SK-N-SH (cell line): ENCODE data around the gene ABCF3. TPM values are rescaled to one million over a fixed set of nuclear protein-coding genes. Genes with fewer than 3 reads are reported as not detected.

Experiments
- CTCF ChIA-PET: fragments of 300-600, 350-600 bp; formaldehyde crosslinking; extraction: SDS; loops from one replicate; lab custom pipeline; 2021; lab: Yijun Ruan, JAX
- POLR2A ChIA-PET: fragments of 350-600 bp; sonication (Branson Sonifier 250); formaldehyde crosslinking; extraction: SDS; loops from one replicate; lab custom pipeline; 2020; ENCODE audit warnings: antibody characterized with exemption, inconsistent platforms; lab: Yijun Ruan, JAX
- DNase-seq: peaks from one replicate; pipeline ENCODE4 v3.0.0; 2012
- H2AFZ ChIP-seq: fragments of 200-600 bp; sonication (generic); 2 replicates; pipeline ENCODE4 v1.8.1; 2016; ENCODE audit warnings: antibody characterized with exemption, mild to moderate bottlenecking, low read depth
- H3F3A ChIP-seq: fragments of 200-600 bp; sonication (generic); replicated peaks from 2 replicates; pipeline ENCODE3; 2016; ENCODE audit warnings: antibody characterized with exemption, mild to moderate bottlenecking; ENCODE audit not compliant: insufficient read depth
- H3K27ac ChIP-seq, 2 experiments: fragments of 200-500 bp in 1 of 2; fragments of 200-600 bp in 1 of 2; sonication (Bioruptor generic) in 1 of 2; sonication (generic), shearing (Covaris generic) in 1 of 2; 2 replicates each; pipeline versions ENCODE4 v1.5.1 to v1.6.1; 2014 to 2016; ENCODE audit warnings: low read depth in 2 of 2, inconsistent platforms in 1 of 2, low read length in 1 of 2, mild to moderate bottlenecking in 1 of 2, mixed read lengths in 1 of 2
- H3K27me3 ChIP-seq: fragments of 200-600 bp; sonication (generic), shearing (Covaris generic); 2 replicates; pipeline ENCODE4 v1.6.1; 2016; ENCODE audit warnings: mixed run types; ENCODE audit not compliant: insufficient read depth
- H3K36me3 ChIP-seq, 2 experiments: fragments of 200-500 bp in 1 of 2; fragments of 200-600 bp in 1 of 2; sonication (Bioruptor generic) in 1 of 2; sonication (generic) in 1 of 2; replicated peaks in 1 of 2; 2 replicates each; pipeline versions ENCODE3 to v1.5.1; 2014 to 2016; ENCODE audit warnings: low read length in 1 of 2, mild to moderate bottlenecking in 1 of 2; ENCODE audit not compliant: insufficient read depth in 2 of 2, control insufficient read depth in 1 of 2
- H3K4me1 ChIP-seq, 2 experiments: fragments of 200-500 bp in 1 of 2; fragments of 200-600 bp in 1 of 2; sonication (Bioruptor generic) in 1 of 2; sonication (generic), shearing (Covaris generic) in 1 of 2; 2 replicates each; pipeline versions ENCODE4 v1.5.1 to v1.6.1; 2014 to 2016; ENCODE audit warnings: low read depth in 1 of 2, low read length in 1 of 2, mixed run types in 1 of 2; ENCODE audit not compliant: insufficient read depth in 2 of 2, control insufficient read depth in 1 of 2
- H3K4me2 ChIP-seq: fragments of 200-600 bp; sonication (generic), shearing (Covaris generic); 2 replicates; pipeline ENCODE4 v1.6.1; 2017; ENCODE audit warnings: mixed run types
- H3K4me3 ChIP-seq, 2 experiments: fragments of 200-500 bp in 1 of 2; fragments of 200-600 bp in 1 of 2; sonication (Bioruptor generic) in 1 of 2; sonication (generic), shearing (Covaris generic) in 1 of 2; 2 replicates each; pipeline versions ENCODE4 v1.5.1 to v1.8.1; 2014 to 2016; ENCODE audit warnings: low read depth in 2 of 2, inconsistent platforms in 1 of 2, low read length in 1 of 2, mild to moderate bottlenecking in 1 of 2, mixed read lengths in 1 of 2, moderate library complexity in 1 of 2
- H3K79me2 ChIP-seq: fragments of 200-600 bp; sonication (generic); 2 replicates; pipeline ENCODE4 v1.8.1; 2017; ENCODE audit warnings: mild to moderate bottlenecking; ENCODE audit not compliant: insufficient read depth
- H3K9ac ChIP-seq: fragments of 200-600 bp; sonication (generic); 2 replicates; pipeline ENCODE4 v1.6.1; 2017; ENCODE audit warnings: mixed run types
- H3K9me2 ChIP-seq: fragments of 200-600 bp; sonication (generic); 2 replicates; pipeline ENCODE4 v1.6.1; 2017; ENCODE audit warnings: mixed run types
- H3K9me3 ChIP-seq: fragments of 200-600 bp; sonication (generic); 2 replicates; pipeline ENCODE4 v1.6.1; 2017; ENCODE audit warnings: mixed run types, mild to moderate bottlenecking, moderate library complexity
- H4K20me1 ChIP-seq: fragments of 200-600 bp; sonication (generic); 2 replicates; pipeline ENCODE4 v1.6.1; 2017; ENCODE audit warnings: mild to moderate bottlenecking, mixed run types; ENCODE audit not compliant: insufficient read depth
- ELF1 ChIP-seq: IDR thresholded peaks from 2 replicates; pipeline ENCODE4 v1.4.0; 2012
- EP300 ChIP-seq, 2 experiments: IDR thresholded peaks; 2 replicates each; pipeline versions ENCODE4 v1.4.0 to v1.6.1; 2012; ENCODE audit warnings: borderline replicate concordance in 1 of 2, low read depth in 1 of 2, low read length in 1 of 2
- EZH2phosphoT487 ChIP-seq: fragments of 200-600 bp; sonication (generic); IDR thresholded peaks from 2 replicates; pipeline ENCODE4 v1.6.1; 2017; ENCODE audit warnings: low read depth, mixed run types, mild to moderate bottlenecking, antibody characterized with exemption, moderate library complexity, borderline replicate concordance
- FOSL2 ChIP-seq: IDR thresholded peaks from 2 replicates; pipeline ENCODE4 v1.4.0; 2012; ENCODE audit warnings: low read depth, mild to moderate bottlenecking, moderate library complexity, borderline replicate concordance
- FOXJ3 ChIP-seq: sonication (generic); formaldehyde crosslinking; IDR thresholded peaks from 2 replicates; pipeline ENCODE4 v1.5.1; 2020; ENCODE audit warnings: mild to moderate bottlenecking, missing genetic modification reagents
- GABPA ChIP-seq: IDR thresholded peaks from 2 replicates; pipeline ENCODE4 v1.4.0; 2012; ENCODE audit warnings: low read depth, mild to moderate bottlenecking
- JUND ChIP-seq: IDR thresholded peaks from 2 replicates; pipeline ENCODE4 v1.4.0; 2012
- NFIC ChIP-seq: IDR thresholded peaks from 2 replicates; pipeline ENCODE4 v1.4.0; 2012; ENCODE audit warnings: borderline replicate concordance
- POLR2AphosphoS5 ChIP-seq: IDR thresholded peaks from 2 replicates; pipeline ENCODE4 v1.6.1; 2012; ENCODE audit warnings: low read depth, low read length
- RAD21 ChIP-seq: IDR thresholded peaks from 2 replicates; pipeline ENCODE4 v1.6.1; 2012; ENCODE audit warnings: mild to moderate bottlenecking, low read length
- RCOR1 ChIP-seq: fragments of 150-350 bp; IDR thresholded peaks from 2 replicates; pipeline ENCODE4 v1.6.1; 2017; ENCODE audit warnings: antibody characterized with exemption, low read length
- REST ChIP-seq: IDR thresholded peaks from 2 replicates; pipeline ENCODE4 v1.6.1; 2012; ENCODE audit warnings: mild to moderate bottlenecking, low read depth, low read length, moderate library complexity
- RXRA ChIP-seq: IDR thresholded peaks from 2 replicates; pipeline ENCODE4 v1.4.0; 2012; ENCODE audit warnings: low read depth, mild to moderate bottlenecking, borderline replicate concordance
- TAF1 ChIP-seq: IDR thresholded peaks from 2 replicates; pipeline ENCODE4 v1.6.1; 2012; ENCODE audit warnings: low read depth, mild to moderate bottlenecking, low read length, moderate library complexity, borderline replicate concordance
- TCF12 ChIP-seq: IDR thresholded peaks from 2 replicates; pipeline ENCODE4 v1.4.0; 2012
- YY1 ChIP-seq: IDR thresholded peaks from 2 replicates; pipeline ENCODE4 v1.4.0; 2012; ENCODE audit warnings: low read depth, mild to moderate bottlenecking
- ZBTB33 ChIP-seq: IDR thresholded peaks from 2 replicates; pipeline ENCODE4 v1.4.0; 2012; ENCODE audit warnings: low read depth, borderline replicate concordance
- WGBS: methylation state at CpG from one replicate; pipeline ENCODE4 v1.1.6; 2017; ENCODE audit warnings: low lambda C conversion rate; 5-methylcytosine and 5-hydroxymethylcytosine counted together
- polyA plus RNA-seq, 3 experiments: library from polyadenylated mRNA; depleted of rRNA; stranded (reverse); fragments of >200 nt; gene quantifications; 2 replicates each; pipeline ENCODE4 v1.2.3, GENCODE V29; 2012

Gene ABCF3
- polyA plus RNA-seq, 1 of the 3 experiments (the other 2 are of a cell fraction), result 55.6 TPM

GRCh38 chr3:184165543-184165942, 20.5 kb upstream of the ABCF3 start:
- H3K36me3 ChIP-seq, result peaks cover 38 to 72% of the 10 kb centered on the region in 2 experiments

GRCh38 chr3:184166671-184167070, 19.3 kb upstream of the ABCF3 start:
- no peak for DNase-seq
- Histone ChIP-seq H3K9ac (no peak overlapping the region), H2AFZ (no peak overlapping the region), H3K27ac (no peak overlapping the region), H3K79me2 (peaks cover 34% of the 10 kb centered on the region), H3K4me3 (no peak overlapping the region), H3F3A (no peaks in the 10 kb centered on the region), H4K20me1 (peaks cover 40% of the 10 kb centered on the region), H3K4me1 (no peaks in the 10 kb centered on the region), H3K9me2 (no peaks in the 10 kb centered on the region), H3K36me3 (peaks cover 42 to 83% of the 10 kb centered on the region in 2 experiments), H3K9me3 (no peaks in the 10 kb centered on the region), H3K27me3 (no peaks in the 10 kb centered on the region), H3K4me2 (no peak overlapping the region)
- 100% methylated on average over 3 of the region's 6 CpGs for WGBS
- POLR2A ChIA-PET, result no interaction called here
- TF ChIP-seq RCOR1 (no peak), ZBTB33 (no peak), RAD21 (no peak), EP300 (IDR thresholded peaks at IDR 0.05; ENCODE audit: borderline replicate concordance in 1 of 2, low read depth in 1 of 2, low read length in 1 of 2) (no peak), RXRA (no peak), FOXJ3 (CRISPR knock-in tag) (no peak), GABPA (no peak), POLR2AphosphoS5 (no peak), NFIC (no peak), TCF12 (no peak), JUND (no peak), YY1 (no peak), TAF1 (no peak), EZH2phosphoT487 (no peak), ELF1 (no peak), REST (no peak)
- CTCF ChIA-PET, result no interaction called here

More at GRCh38 chr3:184165543-184165942, 20.5 kb upstream of the ABCF3 start:
- Histone ChIP-seq H3K9me2 (no peaks in the 10 kb centered on the region), H3K4me3 (no peak overlapping the region), H3F3A (no peaks in the 10 kb centered on the region), H3K4me1 (peaks cover 3% of the 10 kb centered on the region in 2 experiments; a peak in 1 of 4 replicates), H3K4me2 (no peak overlapping the region), H3K79me2 (peaks cover 45% of the 10 kb centered on the region), H3K9ac (no peak overlapping the region), H2AFZ (no peak overlapping the region), H3K27me3 (no peaks in the 10 kb centered on the region), H3K9me3 (no peaks in the 10 kb centered on the region), H4K20me1 (peaks cover 51% of the 10 kb centered on the region), H3K27ac (no peak overlapping the region)
- ChIA-PET POLR2A (no interaction called here), CTCF (interaction anchor here (0.9 kb wide), 1 partner anchor 260 kb away, joined by 3 read pairs; no protein-coding TSS in a partner anchor)
- WGBS, result 98% methylated on average over 3 of the region's 3 CpGs
- no peak for TF ChIP-seq FOSL2
- no peak for DNase-seq
